Amniotic epithelial cell (primary cell): Measurements from ENCODE around the gene RNF166.

Experiments used
- DNase-seq: peaks from one replicate; pipeline ENCODE4 v3.0.0-alpha.2; 2010; ENCODE audit warnings: low read depth

Gene RNF166

DNA sequence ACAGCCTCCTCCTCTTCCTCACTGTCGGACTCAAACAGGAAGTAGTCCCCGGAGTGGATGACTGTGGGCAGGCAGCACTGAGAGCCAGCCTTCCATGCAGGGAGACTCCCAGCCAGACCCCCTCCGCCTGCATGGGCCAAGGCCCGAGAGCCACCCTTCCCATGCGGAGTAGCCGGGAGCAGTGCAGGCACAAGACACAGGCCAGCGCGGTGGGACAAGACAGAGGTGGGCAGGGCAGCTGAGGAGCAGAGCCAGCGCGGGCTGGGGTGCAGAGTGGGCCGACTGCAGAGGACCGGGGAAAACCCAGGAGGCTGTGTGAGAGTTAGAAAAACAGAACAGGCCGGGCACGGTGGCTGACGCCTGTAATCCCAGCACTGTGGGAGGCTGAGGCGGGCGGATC is 17.7 kb upstream of the RNF166 start:
- no peak for DNase-seq

GRCh38 chr16:88723507-88723887 is 17.3 kb upstream of the RNF166 start:
- no peak for DNase-seq

- DNase-seq = no peak
Measured at GRCh38 chr16:88722784-88723506, 16.7 kb upstream of the RNF166 start.

GRCh38 chr16:88721815-88722755 is 15.9 kb upstream of the RNF166 start:
- no peak for DNase-seq

- DNase-seq = no peak
Measured at GRCh38 chr16:88721236-88721635, 15.0 kb upstream of the RNF166 start.

- DNase-seq = no peak
Measured at GRCh38 chr16:88720396-88720970, 14.3 kb upstream of the RNF166 start.

- DNase-seq = no peak
Measured at GRCh38 chr16:88719933-88720296, 13.7 kb upstream of the RNF166 start.

GRCh38 chr16:88719267-88719932 is 13.2 kb upstream of the RNF166 start:
- DNase-seq = no peak

DNA sequence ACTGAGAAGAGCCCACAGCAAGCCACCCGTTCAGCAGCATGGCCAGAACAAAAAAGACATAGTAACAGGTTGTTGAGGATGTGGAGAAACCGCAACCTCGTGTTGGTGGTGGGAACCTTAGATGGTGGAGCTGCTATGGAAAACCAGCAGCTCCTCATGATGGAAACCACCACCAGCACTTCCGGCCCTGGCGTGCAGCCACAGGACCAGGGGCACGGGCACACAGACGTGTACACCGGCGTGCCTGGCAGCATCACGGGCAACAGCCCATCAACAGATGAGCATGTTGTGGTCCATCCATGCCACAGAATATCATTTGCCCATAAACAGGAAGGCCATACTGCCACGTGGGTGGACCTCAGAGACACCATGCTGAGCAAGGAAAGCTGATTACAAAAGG is 12.0 kb upstream of the RNF166 start:
- no peak for DNase-seq

DNA sequence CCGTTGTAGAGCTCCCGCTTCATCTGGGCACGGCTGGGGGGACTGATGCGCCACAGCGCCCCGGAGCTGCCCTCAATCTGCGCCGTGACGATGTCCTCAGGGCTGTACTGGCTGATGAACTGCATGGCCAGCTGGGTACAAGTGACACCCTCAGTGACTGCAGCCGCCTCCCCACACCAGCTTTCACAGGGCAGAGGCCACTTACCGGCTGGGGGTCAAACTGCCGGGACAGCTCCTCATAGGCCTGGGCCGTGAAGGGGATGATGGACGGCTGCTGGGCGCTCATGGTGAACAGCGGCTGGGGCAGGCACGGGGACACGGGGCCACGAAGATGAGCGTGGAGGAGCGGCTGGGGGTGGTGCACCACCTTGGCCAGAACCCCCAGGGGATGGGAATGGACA is 10.4 kb upstream of the RNF166 start:
- no peak for DNase-seq

- no peak for DNase-seq
Measured at GRCh38 chr16:88716201-88716600, 10.0 kb upstream of the RNF166 start.

DNA sequence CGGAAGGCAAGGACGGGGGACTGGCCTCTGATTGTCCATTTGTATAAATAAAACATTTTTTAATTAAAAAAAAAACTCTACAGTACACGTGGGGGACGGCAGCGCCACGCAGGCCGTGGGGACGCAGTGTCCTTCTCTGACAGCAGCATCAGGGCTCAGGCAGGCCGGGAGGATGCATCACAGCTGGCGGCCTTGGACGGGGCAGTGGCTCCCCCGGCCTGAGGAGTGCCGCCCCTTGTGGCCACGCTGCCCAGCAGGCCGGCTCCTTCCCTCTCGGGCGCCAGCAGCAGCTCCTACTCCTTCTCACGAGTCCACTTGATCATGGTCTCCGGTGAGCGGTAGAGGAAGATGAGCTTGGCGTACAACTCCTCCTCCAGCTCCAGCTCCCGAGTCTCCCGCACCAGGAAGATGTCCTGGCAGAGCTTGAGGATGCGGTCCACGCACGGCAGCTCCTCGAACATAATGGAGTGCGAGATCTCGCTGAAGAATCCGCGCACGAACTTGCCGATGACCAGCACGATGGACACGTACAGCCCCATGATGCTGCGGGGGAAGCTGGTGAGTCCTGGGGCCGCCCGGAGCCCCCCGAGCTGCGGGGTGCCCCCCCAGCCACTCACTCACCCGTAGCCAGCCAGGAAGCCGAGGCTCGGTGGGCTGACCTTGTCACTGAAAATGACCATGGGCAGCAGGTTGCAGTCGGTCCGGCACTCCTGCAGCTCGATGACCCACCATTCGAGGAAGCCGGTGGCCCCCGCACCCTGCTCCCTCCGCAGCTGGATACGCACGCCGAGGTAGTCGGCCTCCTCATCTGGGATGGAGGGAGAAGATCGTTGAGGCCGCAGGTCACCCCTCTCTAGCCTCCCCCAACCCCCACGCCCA is 9.3 kb upstream of the RNF166 start:
- no peak for DNase-seq

- DNase-seq = no peak
Measured at GRCh38 chr16:88714420-88715302, 8.5 kb upstream of the RNF166 start.

DNA sequence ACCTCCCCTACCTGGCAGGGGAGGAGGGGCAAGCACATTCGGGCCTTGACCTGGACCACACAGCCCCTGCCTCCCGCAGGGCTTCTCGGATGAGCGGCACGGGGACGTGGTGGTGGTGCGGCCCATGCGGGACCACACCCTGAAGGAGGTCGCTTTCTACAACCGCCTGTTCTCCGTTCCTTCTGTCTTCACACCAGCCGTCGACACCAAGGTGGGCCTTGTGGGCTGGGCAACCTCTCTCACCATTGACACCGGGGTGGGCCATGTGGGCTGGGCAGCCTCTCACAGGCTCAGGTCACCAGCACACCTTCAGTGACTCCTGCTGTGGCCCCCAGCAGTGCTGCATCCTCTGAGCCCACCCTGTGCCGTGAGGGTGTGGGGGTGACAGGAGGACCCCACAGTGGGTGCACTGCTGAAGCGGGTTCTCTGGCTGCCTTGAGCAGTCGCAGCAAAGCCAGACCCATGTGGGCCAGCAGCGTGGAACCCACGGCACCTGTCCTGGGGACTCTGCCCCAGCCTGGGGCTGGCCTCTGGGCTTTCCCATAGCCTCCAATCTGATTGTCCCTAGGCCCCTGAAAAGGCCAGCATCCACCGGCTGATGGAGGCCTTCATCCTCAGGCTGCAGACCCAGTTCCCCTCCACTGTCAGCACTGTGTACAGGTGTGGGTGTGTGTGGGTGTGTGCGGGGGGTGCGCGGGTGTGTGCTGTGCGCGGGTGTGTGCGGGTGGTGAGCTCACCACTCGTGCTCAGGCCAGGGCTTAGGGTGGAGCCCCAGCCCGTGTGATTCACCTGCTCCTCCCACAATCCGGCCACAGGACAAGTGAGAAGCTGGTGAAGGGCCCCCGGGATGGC is 7.6 kb upstream of the RNF166 start:
- peak; percentile 42 for DNase-seq

GRCh38 chr16:88713054-88713453 is 6.8 kb upstream of the RNF166 start:
- no peak for DNase-seq

- DNase-seq = no peak
Measured at GRCh38 chr16:88712362-88712979, 6.3 kb upstream of the RNF166 start.

GRCh38 chr16:88711750-88712340 is 5.6 kb upstream of the RNF166 start:
- no peak for DNase-seq

GRCh38 chr16:88710556-88710955 is 4.3 kb upstream of the RNF166 start:
- no peak for DNase-seq
